ENCODE measurements around the gene WDR88.
A peak's percentile ranks its signal among the peaks of the same experiment; 100 is the strongest.
"Not testable (repeated sequence)": the region's sequence is repeated elsewhere in the genome, so short reads cannot be mapped to it uniquely, and the experiment has no call there.

WDR88 gene

DNA sequence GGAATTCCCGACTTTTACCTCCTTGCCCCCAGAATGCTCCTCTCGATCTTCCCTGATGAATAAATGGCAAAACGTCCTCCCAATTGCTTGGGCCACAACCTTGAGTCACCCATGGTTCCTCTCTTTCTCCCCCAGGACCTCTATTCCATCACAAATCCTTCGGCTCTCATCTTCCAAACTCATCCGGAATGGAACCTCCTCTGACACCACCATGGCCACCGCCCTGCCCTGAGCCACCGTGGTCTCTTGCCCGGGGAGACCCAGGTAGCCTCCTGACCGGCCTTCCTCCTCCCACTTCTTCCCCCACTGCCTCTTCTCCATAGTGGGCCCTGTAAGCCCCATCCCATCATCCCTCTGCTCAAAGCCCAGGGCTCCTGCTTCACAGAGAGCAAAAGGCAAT lies 88.8 kb downstream of the WDR88 start:
- no peak for ATAC-seq (replicated peaks)
- DNase-seq = no peak
- no peak overlapping the region for H3K4me3 Mint-ChIP-seq
- H3K9me3 Mint-ChIP-seq = no peaks in the 10 kb centered on the region
- H3K27me3 Mint-ChIP-seq = peaks cover 36 to 59% of the 10 kb centered on the region in 2 donors
- peaks cover 0 to 3% of the 10 kb centered on the region in 2 donors for H3K4me1 Mint-ChIP-seq (ENCODE audit: low read depth in 2 of 2)
- H3K27ac Mint-ChIP-seq = no peak overlapping the region
- no peaks in the 10 kb centered on the region for H3K36me3 Mint-ChIP-seq (ENCODE audit: insufficient read depth)

DNA sequence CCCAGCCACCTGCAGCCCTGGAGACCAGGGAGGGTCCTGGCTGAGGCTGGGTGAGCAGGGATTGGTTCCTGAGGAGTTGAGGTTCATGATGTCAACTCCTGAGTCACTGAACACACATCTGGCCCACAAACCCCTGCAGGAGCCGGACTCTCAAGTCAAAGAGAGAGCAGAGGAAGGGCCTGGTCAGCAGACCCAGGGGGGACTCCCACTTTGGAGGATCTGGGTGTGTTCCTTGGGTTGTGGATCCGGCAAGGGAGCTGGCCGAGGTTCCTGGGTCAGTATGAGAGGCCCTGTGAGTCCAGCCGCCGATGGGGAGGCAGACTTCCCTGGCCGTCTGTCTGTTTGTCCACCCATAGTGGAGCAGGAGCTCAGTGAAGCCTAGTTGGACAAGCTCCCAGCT lies 89.7 kb downstream of the WDR88 start:
- H3K27me3 Mint-ChIP-seq = peaks cover 45 to 68% of the 10 kb centered on the region in 2 donors
- peaks cover 5 to 8% of the 10 kb centered on the region in 2 donors for H3K4me1 Mint-ChIP-seq (ENCODE audit: low read depth in 2 of 2)
- no peaks in the 10 kb centered on the region for H3K9me3 Mint-ChIP-seq
- ATAC-seq (replicated peaks) (no peak), DNase-seq (no peak)
- H3K36me3 Mint-ChIP-seq (ENCODE audit: insufficient read depth) = no peaks in the 10 kb centered on the region
- H3K27ac Mint-ChIP-seq = no peak overlapping the region
- no peak overlapping the region for H3K4me3 Mint-ChIP-seq

- DNase-seq; H3K4me3 Mint-ChIP-seq; H3K27ac Mint-ChIP-seq; ATAC-seq (replicated peaks); H3K36me3 Mint-ChIP-seq (ENCODE audit: insufficient read depth); H3K9me3 Mint-ChIP-seq; H3K4me1 Mint-ChIP-seq (ENCODE audit: low read depth in 2 of 2): not testable (repeated sequence)
- peaks cover 49 to 74% of the 10 kb centered on the region in 2 donors for H3K27me3 Mint-ChIP-seq
Observed at GRCh38 chr19:33222255-33222654, 90.3 kb downstream of the WDR88 start.

GRCh38 chr19:33224694-33225457 lies 93.0 kb downstream of the WDR88 start:
- Mint-ChIP-seq H3K9me3 (peaks cover 5 to 13% of the 10 kb centered on the region in 2 donors), H3K4me3 (peak overlapping the region in 1 of 2 donors; percentile 31), H3K4me1 (ENCODE audit: low read depth in 2 of 2) (peaks cover 5 to 8% of the 10 kb centered on the region in 2 donors), H3K27ac (no peak overlapping the region), H3K27me3 (peaks cover 66 to 90% of the 10 kb centered on the region in 2 donors), H3K36me3 (ENCODE audit: insufficient read depth) (no peaks in the 10 kb centered on the region)
- DNase-seq (no peak), ATAC-seq (replicated peaks) (no peak)

Measured in effector memory CD8-positive, alpha-beta T cell (primary cell).